ENCODE results near the gene C14orf180.

- TF ChIP-seq ZNF19 (tag by site-specific recombination; IDR thresholded peaks at IDR 0.05; ENCODE audit: low read depth) (no peak), ZNF843 (tag by site-specific recombination; IDR thresholded peaks at IDR 0.05) (no peak), CTCF (tag by site-specific recombination; IDR thresholded peaks at IDR 0.05) (no peak), PATZ1 (tag by site-specific recombination; IDR thresholded peaks at IDR 0.05) (no peak), PRDM4 (tag by site-specific recombination; IDR thresholded peaks at IDR 0.05) (no peak), ZNF133 (tag by site-specific recombination; IDR thresholded peaks at IDR 0.05) (no peak), ZBTB20 (tag by site-specific recombination; IDR thresholded peaks at IDR 0.05) (no peak), MEIS1 (CRISPR knock-in tag; IDR thresholded peaks at IDR 0.05; ENCODE audit: borderline replicate concordance) (no peak), ZNF776 (tag by site-specific recombination; IDR thresholded peaks at IDR 0.05; ENCODE audit: borderline replicate concordance) (no peak), ZNF302 (tag by site-specific recombination; IDR thresholded peaks at IDR 0.05; ENCODE audit: low read depth) (no peak), ZNF175 (tag by site-specific recombination; IDR thresholded peaks at IDR 0.05) (no peak), TCF7L2 (IDR thresholded peaks at IDR 0.05; ENCODE audit: borderline replicate concordance, low read depth, low read length) (no peak), ZNF362 (tag by site-specific recombination; IDR thresholded peaks at IDR 0.05) (no peak)
Observed at GRCh38 chr14:104588066-104588857, 8.7 kb downstream of the C14orf180 start.
